Large intestine (tissue), 3 donors: ENCODE results near the gene IKZF3. TPM values are rescaled to one million over a fixed set of nuclear protein-coding genes. Genes with fewer than 3 reads are reported as not detected.

Experiments
- DNase-seq, 2 donors: peaks; one replicate each; pipeline versions ENCODE4 v3.0.0 to v3.0.0-alpha.2; 2013
- H3K27ac ChIP-seq: one replicate; pipeline ENCODE4 v1.5.1; 2013; ENCODE audit warnings: low read length
- H3K27me3 ChIP-seq: 2 replicates; pipeline ENCODE4 v1.6.1; 2013; ENCODE audit warnings: low read length; ENCODE audit not compliant: control insufficient read depth, insufficient read depth
- H3K36me3 ChIP-seq: 2 replicates; pipeline ENCODE4 v1.6.1; 2013; ENCODE audit warnings: low read length; ENCODE audit not compliant: control insufficient read depth, insufficient read depth
- H3K4me1 ChIP-seq: one replicate; pipeline ENCODE4 v1.6.1; 2013; ENCODE audit warnings: low read length; ENCODE audit not compliant: control insufficient read depth, insufficient read depth
- H3K4me3 ChIP-seq: one replicate; pipeline ENCODE4 v1.5.1; 2013; ENCODE audit warnings: low read length
- H3K9me3 ChIP-seq: one replicate; pipeline ENCODE4 v1.6.1; 2013; ENCODE audit warnings: mild to moderate bottlenecking, low read depth, low read length, moderate library complexity; ENCODE audit not compliant: control insufficient read depth
- WGBS: methylation state at CpG from one replicate; pipeline ENCODE4 v1.1.5; 2013; ENCODE audit warnings: low lambda C conversion rate; ENCODE audit not compliant: insufficient coverage; 5-methylcytosine and 5-hydroxymethylcytosine counted together
- polyA plus RNA-seq: library from polyadenylated mRNA; unstranded; fragments of 120-200 nt; gene quantifications from one replicate; pipeline ENCODE4 v1.2.1, GENCODE V29; 2013

The IKZF3 gene
- polyA plus RNA-seq, 1 donor: 2.4 TPM

- H3K4me3 ChIP-seq: no peak overlapping the region
- H3K9me3 ChIP-seq: peaks cover 1% of the 10 kb centered on the region
- no peaks in the 10 kb centered on the region for H3K4me1 ChIP-seq
- H3K27ac ChIP-seq: no peak overlapping the region
- H3K27me3 ChIP-seq: no peaks in the 10 kb centered on the region
- 87% methylated on average over 6 of the region's 9 CpGs for WGBS
- no peaks in the 10 kb centered on the region for H3K36me3 ChIP-seq
- DNase-seq: no peak
Observed at GRCh38 chr17:39818358-39819000, 45.6 kb downstream of the IKZF3 start.

- H3K36me3 ChIP-seq: no peaks in the 10 kb centered on the region
- no peaks in the 10 kb centered on the region for H3K27me3 ChIP-seq
- H3K4me3 ChIP-seq: no peak overlapping the region
- DNase-seq: no peak
- no peaks in the 10 kb centered on the region for H3K9me3 ChIP-seq
- no peaks in the 10 kb centered on the region for H3K4me1 ChIP-seq
- H3K27ac ChIP-seq: no peak overlapping the region
Observed at GRCh38 chr17:39816272-39816671, 47.8 kb downstream of the IKZF3 start.

GRCh38 chr17:39814497-39814896, 49.6 kb downstream of the IKZF3 start:
- H3K4me1 ChIP-seq: peaks cover under 1% of the 10 kb centered on the region
- H3K4me3 ChIP-seq: no peak overlapping the region
- no peak for DNase-seq
- H3K27ac ChIP-seq: no peak overlapping the region
- H3K36me3 ChIP-seq: no peaks in the 10 kb centered on the region
- H3K9me3 ChIP-seq: no peaks in the 10 kb centered on the region
- 80% methylated on average over 1 of the region's 2 CpGs for WGBS
- no peaks in the 10 kb centered on the region for H3K27me3 ChIP-seq

- Histone ChIP-seq H3K4me3 (no peak overlapping the region), H3K27ac (no peak overlapping the region), H3K9me3 (no peaks in the 10 kb centered on the region), H3K4me1 (peaks cover 4% of the 10 kb centered on the region), H3K27me3 (no peaks in the 10 kb centered on the region), H3K36me3 (no peaks in the 10 kb centered on the region)
- no CpG with 5 or more reads among the region's 11 CpGs for WGBS
- DNase-seq: peak in 1 of 2 donors; percentile 6
Observed at GRCh38 chr17:39813631-39814030, 50.5 kb downstream of the IKZF3 start.

DNA sequence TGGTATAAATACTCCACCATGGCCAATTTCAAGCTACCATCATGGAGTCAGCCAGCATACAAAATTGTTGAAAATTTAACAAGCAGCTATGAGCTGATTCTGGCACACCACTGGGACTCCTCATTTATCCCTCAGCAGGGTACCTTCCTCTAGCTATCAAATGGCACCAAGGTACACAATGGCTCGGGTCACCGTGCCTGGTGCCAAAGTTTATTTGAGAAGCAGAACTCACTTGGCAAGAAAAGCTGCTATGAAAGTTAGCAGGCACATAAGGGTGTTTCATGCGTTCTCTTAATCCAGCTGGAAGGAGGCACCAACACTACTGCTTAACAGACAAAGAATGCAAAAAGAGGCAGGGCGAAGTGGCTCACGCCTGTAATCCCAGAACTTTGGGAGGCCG, 51.6 kb downstream of the IKZF3 start:
- no peak overlapping the region for H3K4me3 ChIP-seq
- WGBS: 100% methylated on average over 3 of the region's 6 CpGs
- H3K9me3 ChIP-seq: no peaks in the 10 kb centered on the region
- peaks cover 4% of the 10 kb centered on the region for H3K4me1 ChIP-seq
- no peaks in the 10 kb centered on the region for H3K27me3 ChIP-seq
- H3K27ac ChIP-seq: no peak overlapping the region
- H3K36me3 ChIP-seq: no peaks in the 10 kb centered on the region
- no peak for DNase-seq

GRCh38 chr17:39810939-39811728, 53.0 kb downstream of the IKZF3 start:
- 98% methylated on average over 2 of the region's 4 CpGs for WGBS
- Histone ChIP-seq H3K4me1 (peaks cover 4% of the 10 kb centered on the region), H3K27me3 (no peaks in the 10 kb centered on the region), H3K9me3 (no peaks in the 10 kb centered on the region), H3K36me3 (no peaks in the 10 kb centered on the region), H3K4me3 (no peak overlapping the region), H3K27ac (no peak overlapping the region)
- DNase-seq: no peak

GRCh38 chr17:39809221-39809620, 54.9 kb downstream of the IKZF3 start:
- Histone ChIP-seq H3K27me3 (no peaks in the 10 kb centered on the region), H3K36me3 (no peaks in the 10 kb centered on the region), H3K4me3 (no peak overlapping the region), H3K4me1 (peaks cover 4% of the 10 kb centered on the region), H3K27ac (no peak overlapping the region), H3K9me3 (no peaks in the 10 kb centered on the region)
- 20% methylated on average over 1 of the region's 2 CpGs for WGBS
- DNase-seq: peak in 1 of 2 donors; percentile 22

DNA sequence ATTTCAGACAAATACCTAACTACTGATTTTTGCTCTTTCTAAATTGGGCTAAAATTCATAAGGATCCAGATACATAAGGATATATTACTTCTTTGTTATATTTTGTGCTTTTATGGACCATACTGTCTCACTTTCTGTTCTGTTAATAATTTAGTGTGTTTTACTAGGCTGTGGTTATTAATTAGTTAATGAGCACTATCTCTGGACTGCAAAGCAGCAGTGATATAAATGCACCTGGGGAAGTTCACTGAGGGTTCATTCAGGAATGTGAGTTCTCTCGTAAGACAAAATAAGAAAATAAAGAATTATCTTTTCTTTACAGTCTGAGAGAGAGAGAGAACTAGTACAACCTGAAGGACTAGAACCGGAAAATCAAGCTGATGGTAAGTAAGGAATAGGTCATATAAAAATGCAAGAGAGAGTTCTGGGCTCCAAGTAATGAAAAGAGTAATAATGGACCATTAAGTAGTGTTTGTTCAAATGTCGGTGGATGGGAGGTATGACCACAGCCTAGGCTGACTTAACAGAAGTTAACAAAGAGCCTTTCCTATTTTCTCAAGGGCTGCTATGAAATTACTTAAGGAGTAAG, 55.6 kb downstream of the IKZF3 start:
- H3K4me3 ChIP-seq: no peak overlapping the region
- peaks cover 4% of the 10 kb centered on the region for H3K4me1 ChIP-seq
- DNase-seq: peak in 1 of 2 donors; percentile 44
- no peaks in the 10 kb centered on the region for H3K36me3 ChIP-seq
- H3K27me3 ChIP-seq: no peaks in the 10 kb centered on the region
- H3K9me3 ChIP-seq: no peaks in the 10 kb centered on the region
- H3K27ac ChIP-seq: no peak overlapping the region
- WGBS: 30% methylated on average over 3 of the region's 3 CpGs

DNA sequence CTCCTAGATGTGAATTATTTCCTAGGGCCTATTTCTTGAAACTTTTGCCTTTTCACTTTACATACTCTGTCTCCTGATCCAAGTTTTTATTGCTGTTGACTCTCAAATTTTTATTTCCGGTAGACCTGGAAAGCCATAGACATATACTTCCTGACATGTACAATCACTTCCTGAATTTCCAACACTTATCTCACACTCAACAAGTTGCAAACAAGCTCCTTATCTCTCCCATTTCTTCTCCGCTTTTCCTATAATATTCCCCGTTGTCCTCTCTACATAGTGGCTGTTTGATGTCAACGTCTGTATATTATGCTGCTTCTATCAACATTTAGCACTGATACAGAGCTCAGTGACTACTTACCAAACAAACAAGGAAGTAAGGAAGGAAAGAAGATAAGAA, 59.3 kb downstream of the IKZF3 start:
- H3K27me3 ChIP-seq: no peaks in the 10 kb centered on the region
- H3K4me3 ChIP-seq: no peak overlapping the region
- no peaks in the 10 kb centered on the region for H3K36me3 ChIP-seq
- peaks cover 4% of the 10 kb centered on the region for H3K4me1 ChIP-seq
- no peaks in the 10 kb centered on the region for H3K9me3 ChIP-seq
- 19% methylated on average over 3 of the region's 4 CpGs for WGBS
- no peak for DNase-seq
- H3K27ac ChIP-seq: no peak overlapping the region

DNA sequence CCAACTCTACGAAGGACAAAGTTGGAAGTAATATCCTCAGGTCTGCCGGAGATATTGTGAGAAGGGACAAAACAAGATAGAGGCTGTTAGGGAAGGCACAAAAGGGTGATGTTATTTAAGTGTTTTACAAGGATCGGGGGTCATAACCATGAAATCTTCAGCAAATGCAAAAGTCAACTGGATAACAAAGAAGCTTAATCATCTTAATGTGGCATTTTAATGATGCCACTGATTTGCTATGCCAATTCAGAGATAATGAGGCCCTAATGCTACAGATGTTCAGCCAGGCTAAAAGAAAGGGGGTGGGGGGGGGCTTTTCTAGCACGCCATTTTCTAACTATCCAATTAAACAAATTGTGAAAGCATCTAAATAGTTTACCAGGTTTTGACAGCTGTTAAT, 63.1 kb downstream of the IKZF3 start:
- Histone ChIP-seq H3K4me3 (no peak overlapping the region), H3K27ac (no peak overlapping the region), H3K9me3 (no peaks in the 10 kb centered on the region), H3K27me3 (no peaks in the 10 kb centered on the region), H3K36me3 (no peaks in the 10 kb centered on the region), H3K4me1 (no peaks in the 10 kb centered on the region)
- no peak for DNase-seq
- 42% methylated on average over 3 of the region's 4 CpGs for WGBS
